Testis (tissue), 3 donors: ENCODE measurements around the gene ARPP21. TPM values are rescaled to one million over a fixed set of nuclear protein-coding genes. Genes with fewer than 3 reads are reported as not detected.

Experiments
- DNase-seq: peaks from one replicate; pipeline ENCODE4 v3.0.0-alpha.2; 2019
- H3K27ac ChIP-seq, 2 donors: fragments of 200-600 bp; sonication (generic); one replicate each; pipeline ENCODE4 v1.5.1; 2019
- H3K27me3 ChIP-seq: fragments of 200-600 bp; sonication (generic); one replicate; pipeline ENCODE4 v1.5.1; 2019
- H3K36me3 ChIP-seq: fragments of 200-600 bp; sonication (generic); one replicate; pipeline ENCODE4 v1.5.1; 2017; ENCODE audit warnings: low read depth; ENCODE audit errors: missing control alignments
- H3K4me1 ChIP-seq: fragments of 200-600 bp; sonication (generic); one replicate; pipeline ENCODE4 v1.5.1; 2019
- H3K4me3 ChIP-seq, 2 donors: fragments of 200-600 bp; sonication (generic); one replicate each; pipeline ENCODE4 v1.5.1; 2017 to 2019
- H3K9me3 ChIP-seq: fragments of 200-600 bp; sonication (generic); one replicate; pipeline ENCODE4 v1.5.1; 2017
- CTCF ChIP-seq, 3 experiments: fragments of 450-650 bp in 2 of 3; fragments of 200-600 bp in 1 of 3; sonication (generic) in 1 of 3; IDR thresholded peaks; one replicate each; pipeline ENCODE4 v1.5.1; 2016 to 2019; ENCODE audit warnings: antibody characterized with exemption in 3 of 3, mild to moderate bottlenecking in 2 of 3, moderate library complexity in 1 of 3
- POLR2A ChIP-seq: fragments of 450-650 bp; IDR thresholded peaks from one replicate; pipeline ENCODE4 v1.6.1; 2017; ENCODE audit warnings: antibody characterized with exemption, mild to moderate bottlenecking, moderate library complexity
- WGBS, 2 donors: methylation state at CpG; one replicate each; pipeline ENCODE4 v1.1.5; 2018; 5-methylcytosine and 5-hydroxymethylcytosine counted together
- intact Hi-C: fragments of 100-400 bp; cut with DNase I; formaldehyde crosslinking; loops from one replicate; pipeline ENCODE4 v1.15.1; 2023; ENCODE audit warnings: low total_unique reads
- polyA plus RNA-seq: library from polyadenylated mRNA; stranded (reverse); fragments of 350-450 nt; fragmentation: Illumina TruSeq; extraction: RNeasy Lipid Tissue Mini Kit (QIAGEN cat#74804); gene quantifications from one replicate; pipeline ENCODE4 v1.2.3, GENCODE V29; 2014; ENCODE audit warnings: low read depth, low replicate concordance; ENCODE audit not compliant: insufficient read depth
- total RNA-seq, 2 donors: library from RNA; depleted of rRNA; stranded (reverse); fragments of >200 nt; gene quantifications; one replicate each; pipeline ENCODE4 v1.2.3, GENCODE V29; 2016

Gene ARPP21
- total and polyA plus RNA-seq, 3 donors from 2014 or later, result 0.47 to 1.1 (median 0.87) TPM

DNA sequence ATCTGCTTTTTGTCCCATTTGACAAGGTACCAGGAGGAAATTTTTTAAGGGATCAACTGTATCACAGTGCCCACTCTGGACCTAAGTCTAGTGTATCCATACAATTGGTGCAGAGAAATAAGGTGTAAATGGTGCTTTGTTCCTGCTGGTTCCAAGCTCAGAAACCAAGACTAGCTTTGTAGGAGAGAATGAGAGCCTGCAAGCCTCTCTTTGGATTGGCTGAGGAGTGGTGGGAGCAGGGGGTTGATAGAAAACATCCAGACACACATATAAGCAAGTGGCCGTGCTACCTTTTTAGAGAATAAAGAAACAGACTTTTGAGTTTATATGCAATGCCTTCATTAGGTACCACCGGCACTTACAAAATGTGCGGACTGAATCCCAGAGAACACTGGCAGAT is 45.8 kb downstream of the ARPP21 start:
- WGBS, 2 donors, result 88 to 90% methylated on average over 3 of the region's 3 CpGs
- TF ChIP-seq CTCF (IDR thresholded peaks at IDR 0.05) (no peak), POLR2A (no peak)
- no peaks in the 10 kb centered on the region for H3K27me3 ChIP-seq
- no peaks in the 10 kb centered on the region for H3K36me3 ChIP-seq
- H3K4me1 ChIP-seq, result no peaks in the 10 kb centered on the region
- intact Hi-C loops, result no loop called here
- H3K9me3 ChIP-seq, result no peaks in the 10 kb centered on the region
- DNase-seq, result no peak
- no peak overlapping the region for H3K4me3 ChIP-seq
- H3K27ac ChIP-seq, result no peak overlapping the region

DNA sequence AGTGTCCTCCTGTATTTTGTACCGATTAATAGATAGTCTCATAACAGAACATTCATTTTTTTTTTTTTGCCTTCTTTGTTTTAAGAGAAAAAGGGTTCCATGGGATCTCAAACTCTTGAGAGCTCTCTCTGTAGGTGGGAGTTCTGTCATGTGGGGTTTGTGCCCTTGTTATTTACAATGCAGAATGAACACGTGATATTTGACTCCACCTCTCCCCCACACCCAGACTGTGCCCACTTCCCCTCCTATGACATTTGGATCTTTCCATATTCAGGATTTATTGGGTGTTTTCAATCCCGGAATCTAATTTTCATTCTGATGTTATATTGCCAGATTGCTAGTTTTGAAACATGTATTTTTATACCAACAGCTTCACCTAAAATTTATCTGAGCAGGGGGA is 49.5 kb downstream of the ARPP21 start:
- H3K27ac ChIP-seq, result no peak overlapping the region
- no peaks in the 10 kb centered on the region for H3K9me3 ChIP-seq
- intact Hi-C loops, result no loop called here
- WGBS, 2 donors, result 74 to 76% methylated on average over 3 of the region's 3 CpGs
- no peak overlapping the region for H3K4me3 ChIP-seq
- no peak for DNase-seq
- H3K4me1 ChIP-seq, result no peaks in the 10 kb centered on the region
- TF ChIP-seq CTCF (IDR thresholded peaks at IDR 0.05) (no peak), POLR2A (no peak)
- H3K36me3 ChIP-seq, result no peaks in the 10 kb centered on the region
- no peaks in the 10 kb centered on the region for H3K27me3 ChIP-seq

DNA sequence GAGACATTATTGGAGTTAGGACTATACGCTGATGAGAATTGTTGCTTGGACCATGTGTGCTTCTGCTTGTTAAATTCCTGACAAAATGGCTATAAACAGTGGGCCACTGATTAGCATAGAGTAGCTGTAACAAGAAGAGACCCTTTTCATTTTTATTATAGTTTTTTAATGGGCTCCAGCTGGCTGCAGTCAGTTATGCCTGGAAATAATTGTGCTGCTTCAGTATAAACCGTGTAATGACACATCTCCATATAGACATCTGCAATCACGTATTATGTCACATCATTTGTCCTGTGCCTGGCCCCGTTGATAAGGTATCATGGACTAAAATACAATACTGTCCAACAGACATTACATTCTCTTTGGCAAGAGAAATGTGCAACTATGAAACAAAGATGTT is 50.9 kb downstream of the ARPP21 start:
- 61 to 69% methylated on average over 4 of the region's 4 CpGs for whole genome bisulfite sequencing, 2 donors
- no peak for DNase-seq
- H3K27me3 ChIP-seq, result no peaks in the 10 kb centered on the region
- no peaks in the 10 kb centered on the region for H3K9me3 ChIP-seq
- intact Hi-C loops, result no loop called here
- no peaks in the 10 kb centered on the region for H3K36me3 ChIP-seq
- TF ChIP-seq CTCF (IDR thresholded peaks at IDR 0.05) (no peak), POLR2A (no peak)
- H3K27ac ChIP-seq, result no peak overlapping the region
- H3K4me1 ChIP-seq, result no peaks in the 10 kb centered on the region
- no peak overlapping the region for H3K4me3 ChIP-seq

DNA sequence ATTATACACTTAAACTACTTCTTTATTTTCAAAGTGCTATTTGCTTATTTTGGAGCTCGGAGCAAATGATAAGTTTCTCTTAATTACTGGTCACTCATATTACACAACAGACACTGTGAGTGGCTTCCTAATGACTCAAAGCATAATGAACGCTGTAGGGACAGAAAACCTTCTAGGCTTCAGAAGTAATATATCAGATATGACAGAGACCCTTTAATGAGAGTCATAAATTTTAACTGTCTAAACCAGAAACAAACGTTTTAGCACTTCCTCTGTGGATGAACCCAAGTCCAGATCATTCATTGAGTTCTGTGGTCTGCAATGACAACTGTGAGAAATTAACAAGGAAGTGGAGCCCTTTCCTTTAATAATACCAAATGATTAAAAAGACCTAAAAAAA is 66.6 kb downstream of the ARPP21 start:
- Histone ChIP-seq H3K36me3 (no peaks in the 10 kb centered on the region), H3K27me3 (no peaks in the 10 kb centered on the region), H3K4me1 (no peaks in the 10 kb centered on the region), H3K4me3 (no peak overlapping the region), H3K27ac (no peak overlapping the region), H3K9me3 (no peaks in the 10 kb centered on the region)
- no peak for DNase-seq
- 48 to 57% methylated on average over 3 of the region's 3 CpGs for WGBS, 2 donors
- TF ChIP-seq CTCF (IDR thresholded peaks at IDR 0.05) (no peak), POLR2A (no peak)
- intact Hi-C loops, result no loop called here

GRCh38 chr3:35707904-35708303 is 68.6 kb downstream of the ARPP21 start:
- TF ChIP-seq POLR2A, result no peak
- no peak for TF ChIP-seq CTCF (IDR thresholded peaks at IDR 0.05)
- intact Hi-C loops, result no loop called here
- H3K9me3 ChIP-seq, result no peaks in the 10 kb centered on the region
- no peak overlapping the region for H3K4me3 ChIP-seq
- H3K27me3 ChIP-seq, result no peaks in the 10 kb centered on the region
- no peak for DNase-seq
- H3K4me1 ChIP-seq, result no peaks in the 10 kb centered on the region
- no peaks in the 10 kb centered on the region for H3K36me3 ChIP-seq
- 96% methylated on average over 3 of the region's 3 CpGs for WGBS, 2 donors
- H3K27ac ChIP-seq, result no peak overlapping the region
